DOHH2 (cell line): ENCODE measurements around the gene EIF3C.
"Not testable (repeated sequence)": the region's sequence is repeated elsewhere in the genome, so short reads cannot be mapped to it uniquely, and the experiment has no call there.

Experiments
- EZH2phosphoT487 ChIP-seq: fragments of 200-600 bp; sonication (generic); IDR thresholded peaks from 2 replicates; pipeline ENCODE4 v1.6.1; 2017; ENCODE audit warnings: borderline replicate concordance, mild to moderate bottlenecking, antibody characterized with exemption, low read length, moderate library complexity, mixed read lengths
- TF ChIP-seq, protein P1 (sequence below): fragments of 200-600 bp; sonication (generic); IDR thresholded peaks from one replicate; pipeline ENCODE4 v1.5.1; 2014; ENCODE audit warnings: antibody characterized with exemption, mild to moderate bottlenecking, low read depth, low read length; ENCODE audit not compliant: poor library complexity, severe bottlenecking

DNA sequence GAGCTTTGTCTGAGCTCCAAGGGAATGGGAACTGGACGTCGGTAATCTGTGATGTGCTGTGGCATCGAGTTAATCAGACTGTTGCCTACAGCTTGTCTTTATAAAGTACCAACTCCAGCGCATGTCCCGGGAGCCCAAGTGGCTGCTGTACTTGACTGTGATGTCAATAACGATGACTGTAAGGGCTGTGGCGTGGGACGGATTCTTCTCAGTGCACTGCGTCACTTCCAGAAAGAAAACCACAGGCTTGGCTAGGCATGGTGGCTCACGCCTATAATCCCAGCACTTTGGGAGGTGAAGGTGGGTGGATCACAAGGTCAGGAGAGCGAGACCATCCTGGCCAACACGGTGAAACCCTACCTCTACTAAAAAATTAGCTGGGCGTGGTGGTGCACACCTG, 21.8 kb upstream of the EIF3C start:
- TF ChIP-seq, protein P1, sequence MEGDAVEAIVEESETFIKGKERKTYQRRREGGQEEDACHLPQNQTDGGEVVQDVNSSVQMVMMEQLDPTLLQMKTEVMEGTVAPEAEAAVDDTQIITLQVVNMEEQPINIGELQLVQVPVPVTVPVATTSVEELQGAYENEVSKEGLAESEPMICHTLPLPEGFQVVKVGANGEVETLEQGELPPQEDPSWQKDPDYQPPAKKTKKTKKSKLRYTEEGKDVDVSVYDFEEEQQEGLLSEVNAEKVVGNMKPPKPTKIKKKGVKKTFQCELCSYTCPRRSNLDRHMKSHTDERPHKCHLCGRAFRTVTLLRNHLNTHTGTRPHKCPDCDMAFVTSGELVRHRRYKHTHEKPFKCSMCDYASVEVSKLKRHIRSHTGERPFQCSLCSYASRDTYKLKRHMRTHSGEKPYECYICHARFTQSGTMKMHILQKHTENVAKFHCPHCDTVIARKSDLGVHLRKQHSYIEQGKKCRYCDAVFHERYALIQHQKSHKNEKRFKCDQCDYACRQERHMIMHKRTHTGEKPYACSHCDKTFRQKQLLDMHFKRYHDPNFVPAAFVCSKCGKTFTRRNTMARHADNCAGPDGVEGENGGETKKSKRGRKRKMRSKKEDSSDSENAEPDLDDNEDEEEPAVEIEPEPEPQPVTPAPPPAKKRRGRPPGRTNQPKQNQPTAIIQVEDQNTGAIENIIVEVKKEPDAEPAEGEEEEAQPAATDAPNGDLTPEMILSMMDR: not testable (repeated sequence)
- not testable (repeated sequence) for TF ChIP-seq EZH2phosphoT487
